ENCODE data around the gene KCNH5.

Gene KCNH5

GRCh38 chr14:63039866-63040265 is 5.4 kb downstream of the KCNH5 start:
- Histone ChIP-seq H3K27ac (ENCODE audit: low read depth, low read length) (no peak overlapping the region), H3K4me1 (ENCODE audit: insufficient read depth, low read length) (no peaks in the 10 kb centered on the region)

GRCh38 chr14:63032641-63033040 is 12.6 kb downstream of the KCNH5 start:
- no peaks in the 10 kb centered on the region for H3K27me3 ChIP-seq (ENCODE audit: control insufficient read depth in 1 of 2, insufficient read depth in 2 of 2, low read length in 2 of 2)
- H3K27ac ChIP-seq (ENCODE audit: low read depth, low read length) = no peak overlapping the region
- H3K9me3 ChIP-seq (ENCODE audit: low read length) = no peaks in the 10 kb centered on the region
- no peaks in the 10 kb centered on the region for H3K36me3 ChIP-seq (ENCODE audit: insufficient read depth, low read length)
- H3K9ac ChIP-seq (ENCODE audit: low read length) = no peak overlapping the region
- no peak overlapping the region for H3K4me3 ChIP-seq (ENCODE audit: low read depth in 1 of 2, low read length in 2 of 2)
- H3K4me1 ChIP-seq (ENCODE audit: insufficient read depth, low read length) = no peaks in the 10 kb centered on the region

More at GRCh38 chr14:63039866-63040265, 5.4 kb downstream of the KCNH5 start:
- Histone ChIP-seq H3K9me3 (ENCODE audit: low read length) (no peaks in the 10 kb centered on the region), H3K36me3 (ENCODE audit: insufficient read depth, low read length) (no peaks in the 10 kb centered on the region), H3K27me3 (ENCODE audit: control insufficient read depth in 1 of 2, insufficient read depth in 2 of 2, low read length in 2 of 2) (peaks cover 7 to 24% of the 10 kb centered on the region in 2 donors), H3K9ac (ENCODE audit: low read length) (no peak overlapping the region), H3K4me3 (ENCODE audit: low read depth in 1 of 2, low read length in 2 of 2) (no peak overlapping the region)

- no peaks in the 10 kb centered on the region for H3K27me3 ChIP-seq (ENCODE audit: control insufficient read depth in 1 of 2, insufficient read depth in 2 of 2, low read length in 2 of 2)
- no peak overlapping the region for H3K9ac ChIP-seq (ENCODE audit: low read length)
- H3K27ac ChIP-seq (ENCODE audit: low read depth, low read length) = no peak overlapping the region
- no peaks in the 10 kb centered on the region for H3K9me3 ChIP-seq (ENCODE audit: low read length)
- H3K4me1 ChIP-seq (ENCODE audit: insufficient read depth, low read length) = no peaks in the 10 kb centered on the region
- no peak overlapping the region for H3K4me3 ChIP-seq (ENCODE audit: low read depth in 1 of 2, low read length in 2 of 2)
- no peaks in the 10 kb centered on the region for H3K36me3 ChIP-seq (ENCODE audit: insufficient read depth, low read length)
Measured at GRCh38 chr14:63032076-63032475, 13.2 kb downstream of the KCNH5 start.

- H3K4me3 ChIP-seq (ENCODE audit: low read depth in 1 of 2, low read length in 2 of 2) = no peak overlapping the region
- H3K27ac ChIP-seq (ENCODE audit: low read depth, low read length) = no peak overlapping the region
- H3K9ac ChIP-seq (ENCODE audit: low read length) = no peak overlapping the region
- H3K4me1 ChIP-seq (ENCODE audit: insufficient read depth, low read length) = no peaks in the 10 kb centered on the region
- H3K9me3 ChIP-seq (ENCODE audit: low read length) = no peaks in the 10 kb centered on the region
- no peaks in the 10 kb centered on the region for H3K36me3 ChIP-seq (ENCODE audit: insufficient read depth, low read length)
- no peaks in the 10 kb centered on the region for H3K27me3 ChIP-seq (ENCODE audit: control insufficient read depth in 1 of 2, insufficient read depth in 2 of 2, low read length in 2 of 2)
Measured at GRCh38 chr14:63030113-63030512, 15.1 kb downstream of the KCNH5 start.

- Histone ChIP-seq H3K36me3 (ENCODE audit: insufficient read depth, low read length) (no peaks in the 10 kb centered on the region), H3K4me3 (ENCODE audit: low read depth in 1 of 2, low read length in 2 of 2) (no peak overlapping the region)
Measured at GRCh38 chr14:63027719-63028118, 17.5 kb downstream of the KCNH5 start.

GRCh38 chr14:63026491-63026890 is 18.8 kb downstream of the KCNH5 start:
- H3K36me3 ChIP-seq (ENCODE audit: insufficient read depth, low read length) = no peaks in the 10 kb centered on the region
- H3K4me1 ChIP-seq (ENCODE audit: insufficient read depth, low read length) = no peaks in the 10 kb centered on the region
- no peaks in the 10 kb centered on the region for H3K9me3 ChIP-seq (ENCODE audit: low read length)
- H3K27me3 ChIP-seq (ENCODE audit: control insufficient read depth in 1 of 2, insufficient read depth in 2 of 2, low read length in 2 of 2) = no peaks in the 10 kb centered on the region
- H3K9ac ChIP-seq (ENCODE audit: low read length) = no peak overlapping the region
- no peak overlapping the region for H3K27ac ChIP-seq (ENCODE audit: low read depth, low read length)
- H3K4me3 ChIP-seq (ENCODE audit: low read depth in 1 of 2, low read length in 2 of 2) = no peak overlapping the region

More at GRCh38 chr14:63027719-63028118, 17.5 kb downstream of the KCNH5 start:
- no peaks in the 10 kb centered on the region for H3K27me3 ChIP-seq (ENCODE audit: control insufficient read depth in 1 of 2, insufficient read depth in 2 of 2, low read length in 2 of 2)
- no peak overlapping the region for H3K9ac ChIP-seq (ENCODE audit: low read length)
- no peaks in the 10 kb centered on the region for H3K4me1 ChIP-seq (ENCODE audit: insufficient read depth, low read length)
- no peak overlapping the region for H3K27ac ChIP-seq (ENCODE audit: low read depth, low read length)
- no peaks in the 10 kb centered on the region for H3K9me3 ChIP-seq (ENCODE audit: low read length)

GRCh38 chr14:63014621-63015020 is 30.6 kb downstream of the KCNH5 start:
- no peak overlapping the region for H3K4me3 ChIP-seq (ENCODE audit: low read depth in 1 of 2, low read length in 2 of 2)
- H3K9me3 ChIP-seq (ENCODE audit: low read length) = no peaks in the 10 kb centered on the region
- no peaks in the 10 kb centered on the region for H3K27me3 ChIP-seq (ENCODE audit: control insufficient read depth in 1 of 2, insufficient read depth in 2 of 2, low read length in 2 of 2)
- H3K36me3 ChIP-seq (ENCODE audit: insufficient read depth, low read length) = no peaks in the 10 kb centered on the region
- no peaks in the 10 kb centered on the region for H3K4me1 ChIP-seq (ENCODE audit: insufficient read depth, low read length)
- H3K27ac ChIP-seq (ENCODE audit: low read depth, low read length) = no peak overlapping the region
- H3K9ac ChIP-seq (ENCODE audit: low read length) = no peak overlapping the region

GRCh38 chr14:63012171-63012570 is 33.1 kb downstream of the KCNH5 start:
- Histone ChIP-seq H3K4me3 (ENCODE audit: low read depth in 1 of 2, low read length in 2 of 2) (no peak overlapping the region), H3K4me1 (ENCODE audit: insufficient read depth, low read length) (no peaks in the 10 kb centered on the region), H3K27me3 (ENCODE audit: control insufficient read depth in 1 of 2, insufficient read depth in 2 of 2, low read length in 2 of 2) (no peaks in the 10 kb centered on the region), H3K27ac (ENCODE audit: low read depth, low read length) (no peak overlapping the region), H3K9me3 (ENCODE audit: low read length) (no peaks in the 10 kb centered on the region), H3K36me3 (ENCODE audit: insufficient read depth, low read length) (no peaks in the 10 kb centered on the region), H3K9ac (ENCODE audit: low read length) (no peak overlapping the region)

GRCh38 chr14:63011623-63012022 is 33.6 kb downstream of the KCNH5 start:
- Histone ChIP-seq H3K4me1 (ENCODE audit: insufficient read depth, low read length) (no peaks in the 10 kb centered on the region), H3K9ac (ENCODE audit: low read length) (no peak overlapping the region), H3K27me3 (ENCODE audit: control insufficient read depth in 1 of 2, insufficient read depth in 2 of 2, low read length in 2 of 2) (no peaks in the 10 kb centered on the region), H3K27ac (ENCODE audit: low read depth, low read length) (no peak overlapping the region), H3K36me3 (ENCODE audit: insufficient read depth, low read length) (no peaks in the 10 kb centered on the region), H3K9me3 (ENCODE audit: low read length) (no peaks in the 10 kb centered on the region), H3K4me3 (ENCODE audit: low read depth in 1 of 2, low read length in 2 of 2) (no peak overlapping the region)

GRCh38 chr14:63009495-63009894 is 35.8 kb downstream of the KCNH5 start:
- no peak overlapping the region for H3K27ac ChIP-seq (ENCODE audit: low read depth, low read length)
- no peaks in the 10 kb centered on the region for H3K27me3 ChIP-seq (ENCODE audit: control insufficient read depth in 1 of 2, insufficient read depth in 2 of 2, low read length in 2 of 2)
- H3K4me3 ChIP-seq (ENCODE audit: low read depth in 1 of 2, low read length in 2 of 2) = no peak overlapping the region
- H3K36me3 ChIP-seq (ENCODE audit: insufficient read depth, low read length) = no peaks in the 10 kb centered on the region
- H3K9ac ChIP-seq (ENCODE audit: low read length) = no peak overlapping the region
- H3K4me1 ChIP-seq (ENCODE audit: insufficient read depth, low read length) = no peaks in the 10 kb centered on the region
- no peaks in the 10 kb centered on the region for H3K9me3 ChIP-seq (ENCODE audit: low read length)

- Histone ChIP-seq H3K9ac (ENCODE audit: low read length) (no peak overlapping the region), H3K36me3 (ENCODE audit: insufficient read depth, low read length) (no peaks in the 10 kb centered on the region), H3K4me1 (ENCODE audit: insufficient read depth, low read length) (no peaks in the 10 kb centered on the region), H3K27ac (ENCODE audit: low read depth, low read length) (no peak overlapping the region), H3K9me3 (ENCODE audit: low read length) (no peaks in the 10 kb centered on the region), H3K27me3 (ENCODE audit: control insufficient read depth in 1 of 2, insufficient read depth in 2 of 2, low read length in 2 of 2) (no peaks in the 10 kb centered on the region), H3K4me3 (ENCODE audit: low read depth in 1 of 2, low read length in 2 of 2) (no peak overlapping the region)
Measured at GRCh38 chr14:63006531-63006930, 38.7 kb downstream of the KCNH5 start.

GRCh38 chr14:62994096-62994495 is 51.2 kb downstream of the KCNH5 start:
- no peak overlapping the region for H3K27ac ChIP-seq (ENCODE audit: low read depth, low read length)
- H3K27me3 ChIP-seq (ENCODE audit: control insufficient read depth in 1 of 2, insufficient read depth in 2 of 2, low read length in 2 of 2) = no peaks in the 10 kb centered on the region
- no peak overlapping the region for H3K4me3 ChIP-seq (ENCODE audit: low read depth in 1 of 2, low read length in 2 of 2)
- H3K9ac ChIP-seq (ENCODE audit: low read length) = no peak overlapping the region
- no peaks in the 10 kb centered on the region for H3K4me1 ChIP-seq (ENCODE audit: insufficient read depth, low read length)
- H3K36me3 ChIP-seq (ENCODE audit: insufficient read depth, low read length) = no peaks in the 10 kb centered on the region
- no peaks in the 10 kb centered on the region for H3K9me3 ChIP-seq (ENCODE audit: low read length)
